Nephron (organoid): ENCODE data around the gene SELENOM.

Experiments
- H3K27ac Mint-ChIP-seq, 3 experiments: 2 replicates each; pipeline ENCODE4 v1.8.0; 2020; ENCODE audit warnings: mixed read lengths in 3 of 3, mild to moderate bottlenecking in 2 of 3, moderate library complexity in 1 of 3
- H3K27me3 Mint-ChIP-seq: 2 replicates; pipeline ENCODE4 v1.8.0; 2021; ENCODE audit warnings: low read depth, mild to moderate bottlenecking, moderate library complexity, mixed read lengths
- H3K36me3 Mint-ChIP-seq: 2 replicates; pipeline ENCODE4 v1.8.0; 2020; ENCODE audit warnings: low read depth, mixed read lengths
- H3K4me1 Mint-ChIP-seq: 2 replicates; pipeline ENCODE4 v1.8.0; 2020; ENCODE audit warnings: mixed read lengths
- H3K4me3 Mint-ChIP-seq, 3 experiments: 2 replicates each; pipeline ENCODE4 v1.8.0; 2020; ENCODE audit warnings: mild to moderate bottlenecking in 3 of 3, mixed read lengths in 3 of 3, moderate library complexity in 2 of 3
- H3K9me3 Mint-ChIP-seq: 2 replicates; pipeline ENCODE4 v1.8.0; 2020; ENCODE audit warnings: mixed read lengths
- CTCF ChIP-seq, 3 experiments: fragments of 200-600 bp; sonication (generic); IDR thresholded peaks; one replicate each; pipeline ENCODE4 v1.5.0; 2021; ENCODE audit warnings: antibody characterized with exemption in 3 of 3; ENCODE audit not compliant: unreplicated experiment in 3 of 3

The SELENOM gene, protein sequence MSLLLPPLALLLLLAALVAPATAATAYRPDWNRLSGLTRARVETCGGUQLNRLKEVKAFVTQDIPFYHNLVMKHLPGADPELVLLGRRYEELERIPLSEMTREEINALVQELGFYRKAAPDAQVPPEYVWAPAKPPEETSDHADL

DNA sequence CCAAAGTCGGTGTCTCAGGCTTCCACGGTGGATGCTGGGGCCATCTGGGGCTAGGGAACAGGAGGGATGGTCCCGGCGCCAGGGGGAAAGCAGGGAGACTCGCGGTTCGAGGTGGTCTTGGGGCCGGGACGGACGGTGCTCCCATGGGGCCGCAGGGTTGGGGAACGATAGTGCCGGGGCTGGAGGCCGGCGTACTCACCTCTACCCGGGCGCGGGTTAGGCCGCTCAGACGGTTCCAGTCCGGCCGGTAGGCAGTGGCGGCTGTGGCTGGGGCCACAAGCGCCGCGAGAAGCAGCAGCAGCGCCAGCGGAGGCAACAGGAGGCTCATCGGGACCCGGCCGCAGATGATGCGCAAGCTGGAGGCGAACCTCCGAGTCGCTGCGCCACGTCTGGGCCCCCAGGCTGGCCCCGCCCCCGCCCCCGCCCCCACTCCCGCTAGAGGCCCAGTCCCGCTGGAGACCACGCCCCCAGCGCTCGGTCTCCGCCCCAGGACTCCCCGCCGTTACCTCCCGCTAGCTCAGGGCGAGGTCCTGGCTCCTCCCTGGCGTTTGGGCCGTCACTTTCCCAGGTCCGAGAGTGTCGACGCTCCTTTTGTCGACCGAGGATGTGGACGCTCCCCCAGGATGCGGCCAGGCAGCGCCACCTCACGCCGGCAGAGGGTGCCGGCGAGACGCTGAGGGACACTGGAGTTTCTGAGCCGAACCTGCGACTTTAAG is at the start of gene SELENOM:
SELENOM (minus strand) TSS at position 391 of the 716 bp plus-strand sequence; CDS start at position 328, 63 bp downstream.
- Mint-ChIP-seq H3K4me3 (peak within 1 kb of the TSS; percentile 82 to 94 (median 84)), H3K27me3 (peaks cover 7% of the 10 kb centered on the region), H3K36me3 (no peaks in the 10 kb centered on the region), H3K4me1 (peaks cover 6% of the 10 kb centered on the region), H3K27ac (peak within 1 kb of the TSS; percentile 71 to 82 (median 79)), H3K9me3 (no peaks in the 10 kb centered on the region)
- TF ChIP-seq CTCF (IDR thresholded peaks at IDR 0.05; ENCODE audit: unreplicated experiment in 3 of 3), result peak; percentile 93 to 97 (median 96)

DNA sequence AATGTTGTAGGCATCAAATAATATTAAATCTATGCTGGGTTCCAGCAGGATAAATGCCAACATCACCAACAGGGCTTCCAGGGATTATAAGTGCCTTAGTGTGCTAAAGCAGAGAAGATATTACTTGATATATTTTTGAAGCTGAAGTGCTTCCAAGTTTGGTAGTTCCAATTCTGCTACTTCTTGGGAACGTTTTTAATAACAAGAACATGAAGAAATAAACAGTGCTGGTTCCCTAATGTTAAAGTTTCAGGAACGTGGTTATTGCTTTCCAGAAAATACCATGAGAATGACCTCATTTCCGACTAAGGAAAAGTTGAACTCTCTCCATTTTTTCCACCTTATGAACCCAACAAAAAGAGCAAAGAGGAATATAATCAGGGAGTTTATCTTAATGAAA is 48.1 kb upstream of the SELENOM start:
- Mint-ChIP-seq H3K4me3 (peak overlapping the region in 2 of 3 experiments; percentile 33 to 53), H3K27ac (peak overlapping the region in 2 of 3 experiments; percentile 41 to 91), H3K4me1 (peaks cover 9% of the 10 kb centered on the region), H3K27me3 (peaks cover 18% of the 10 kb centered on the region), H3K36me3 (no peaks in the 10 kb centered on the region), H3K9me3 (no peaks in the 10 kb centered on the region)
- no peak for TF ChIP-seq CTCF (IDR thresholded peaks at IDR 0.05; ENCODE audit: unreplicated experiment in 3 of 3)

GRCh38 chr22:31154975-31155374 is 47.6 kb upstream of the SELENOM start:
- no peak for TF ChIP-seq CTCF (IDR thresholded peaks at IDR 0.05; ENCODE audit: unreplicated experiment in 3 of 3)
- H3K27ac Mint-ChIP-seq, result no peak overlapping the region
- no peaks in the 10 kb centered on the region for H3K36me3 Mint-ChIP-seq
- no peaks in the 10 kb centered on the region for H3K9me3 Mint-ChIP-seq
- H3K4me1 Mint-ChIP-seq, result peaks cover 6% of the 10 kb centered on the region
- H3K4me3 Mint-ChIP-seq, result no peak overlapping the region
- H3K27me3 Mint-ChIP-seq, result peaks cover 18% of the 10 kb centered on the region

DNA sequence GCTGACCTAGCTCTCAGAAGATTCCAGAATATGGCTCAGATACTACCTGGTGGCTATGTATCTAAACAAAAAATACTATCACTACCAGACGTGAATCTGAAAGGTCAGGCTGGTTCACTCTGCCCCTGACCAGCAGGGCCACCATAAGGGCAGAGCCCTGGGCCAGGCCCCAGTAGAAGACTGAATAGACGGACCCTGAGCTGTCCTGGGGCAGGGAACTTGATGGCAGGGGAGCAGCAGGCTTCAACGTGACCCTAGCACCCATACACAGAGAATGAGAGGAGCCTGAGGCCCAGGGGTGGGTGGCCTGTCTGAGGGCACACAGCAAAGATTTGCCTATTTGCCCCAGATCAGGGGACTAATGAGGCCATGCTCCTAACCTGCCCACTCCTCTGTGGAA is 46.0 kb upstream of the SELENOM start:
- no peak overlapping the region for H3K27ac Mint-ChIP-seq
- peaks cover 9% of the 10 kb centered on the region for H3K4me1 Mint-ChIP-seq
- no peaks in the 10 kb centered on the region for H3K36me3 Mint-ChIP-seq
- no peaks in the 10 kb centered on the region for H3K9me3 Mint-ChIP-seq
- peaks cover 18% of the 10 kb centered on the region for H3K27me3 Mint-ChIP-seq
- TF ChIP-seq CTCF (IDR thresholded peaks at IDR 0.05; ENCODE audit: unreplicated experiment in 3 of 3), result no peak
- no peak overlapping the region for H3K4me3 Mint-ChIP-seq

GRCh38 chr22:31151872-31152271 is 44.5 kb upstream of the SELENOM start:
- no peak for TF ChIP-seq CTCF (IDR thresholded peaks at IDR 0.05; ENCODE audit: unreplicated experiment in 3 of 3)

DNA sequence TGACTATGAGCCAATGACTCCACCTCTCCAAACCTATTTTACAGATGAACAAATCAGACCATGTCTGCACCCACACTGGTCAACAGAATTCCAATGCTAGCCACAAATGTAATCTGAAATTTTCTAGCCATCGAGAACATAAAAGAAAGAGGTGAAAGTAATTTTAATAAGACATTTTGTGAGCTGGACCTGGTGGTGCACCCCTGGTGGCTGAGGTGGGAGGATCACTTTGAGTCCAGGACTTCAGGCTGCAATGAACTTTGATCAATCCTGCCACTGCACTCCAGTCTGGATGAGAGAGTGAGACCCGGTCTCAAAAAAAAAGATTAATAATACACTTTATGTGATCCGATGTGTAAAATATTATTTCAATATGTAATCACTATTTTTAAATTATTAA is 43.2 kb upstream of the SELENOM start:
- peak in 2 of 3 experiments; percentile 21 to 34 for TF ChIP-seq CTCF (IDR thresholded peaks at IDR 0.05; ENCODE audit: unreplicated experiment in 3 of 3)
- no peak overlapping the region for H3K27ac Mint-ChIP-seq
- peaks cover 5% of the 10 kb centered on the region for H3K27me3 Mint-ChIP-seq
- H3K4me1 Mint-ChIP-seq, result peaks cover 8% of the 10 kb centered on the region
- peaks cover 12% of the 10 kb centered on the region for H3K9me3 Mint-ChIP-seq
- no peaks in the 10 kb centered on the region for H3K36me3 Mint-ChIP-seq
- no peak overlapping the region for H3K4me3 Mint-ChIP-seq

More at GRCh38 chr22:31151872-31152271, 44.5 kb upstream of the SELENOM start:
- H3K9me3 Mint-ChIP-seq, result peaks cover 8% of the 10 kb centered on the region
- no peak overlapping the region for H3K4me3 Mint-ChIP-seq
- H3K36me3 Mint-ChIP-seq, result no peaks in the 10 kb centered on the region
- H3K27ac Mint-ChIP-seq, result no peak overlapping the region
- peaks cover 10% of the 10 kb centered on the region for H3K4me1 Mint-ChIP-seq
- peaks cover 10% of the 10 kb centered on the region for H3K27me3 Mint-ChIP-seq
